ENCODE measurements around the gene SPTSSA.

GRCh38 chr14:34437729-34438080 lies 24.3 kb downstream of the SPTSSA start:
- TF ChIP-seq CTCF (IDR thresholded peaks at IDR 0.05) = no peak
- no peak for TF ChIP-seq POLR2A (IDR thresholded peaks at IDR 0.05)
